Activated T-helper 1 cell treated with anti-CD3 and anti-CD28 coated beads, Interleukin-12 subunit alpha, Interleukin-12 subunit beta, Interleukin-2, Interleukin-4 antibody, amounts not matched to agents 30 ng/mL and 10 ng/mL and 1 ng/mL, durations not matched to agents 14 hours and 24 hours and 36 hours (primary cell): ENCODE data around the gene KRTAP10-10. TPM values are rescaled to one million over a fixed set of nuclear protein-coding genes. Genes with fewer than 3 reads are reported as not detected.
"Not testable (repeated sequence)": the region's sequence is repeated elsewhere in the genome, so short reads cannot be mapped to it uniquely, and the experiment has no call there.

Source experiments
- DNase-seq: peaks from one replicate; pipeline ENCODE4 v3.0.0; 2021; ENCODE audit warnings: low spot score
- H3K27ac Mint-ChIP-seq: one replicate; pipeline ENCODE4 v1.8.0; 2021; ENCODE audit warnings: mild to moderate bottlenecking, mixed read lengths
- H3K27me3 Mint-ChIP-seq: one replicate; pipeline ENCODE4 v1.8.0; 2022; ENCODE audit warnings: mild to moderate bottlenecking, moderate library complexity, mixed read lengths; ENCODE audit not compliant: insufficient read depth
- H3K36me3 Mint-ChIP-seq: one replicate; pipeline ENCODE4 v1.8.0; 2021; ENCODE audit warnings: low read depth, mixed read lengths
- H3K4me1 Mint-ChIP-seq: one replicate; pipeline ENCODE4 v1.8.0; 2021; ENCODE audit warnings: low read depth, mixed read lengths
- H3K4me3 Mint-ChIP-seq: one replicate; pipeline ENCODE4 v1.8.0; 2021; ENCODE audit warnings: mild to moderate bottlenecking, moderate library complexity, mixed read lengths
- H3K9me3 Mint-ChIP-seq: one replicate; pipeline ENCODE4 v1.8.0; 2021; ENCODE audit warnings: mixed read lengths
- intact Hi-C: fragments of 100-400 bp; cut with micrococcal nuclease; formaldehyde crosslinking; loops from one replicate; pipeline ENCODE4 v1.15.1; 2024
- total RNA-seq: library from RNA; stranded (reverse); gene quantifications from 2 replicates; pipeline ENCODE4 v1.2.3, GENCODE V29; 2022

KRTAP10-10 gene
- total RNA-seq, 1 donor from 2014 or later = not detected

- intact Hi-C loops = loop anchor here (5.0 kb wide), 1 partner anchor 38 kb away; the partner anchor contains the start of gene KRTAP12-3
Measured at GRCh38 chr21:44618909-44619308, 18.2 kb upstream of the KRTAP10-10 start.

GRCh38 chr21:44619886-44620285 lies 17.3 kb upstream of the KRTAP10-10 start:
- peaks cover 66% of the 10 kb centered on the region for H3K9me3 Mint-ChIP-seq
- H3K27ac Mint-ChIP-seq = peak overlapping the region; percentile 11
- no peak overlapping the region for H3K4me3 Mint-ChIP-seq
- peaks cover 27% of the 10 kb centered on the region for H3K4me1 Mint-ChIP-seq
- peaks cover 4% of the 10 kb centered on the region for H3K27me3 Mint-ChIP-seq
- intact Hi-C loops = loop anchor here (5.0 kb wide), 1 partner anchor 37 kb away; the partner anchor contains the start of gene KRTAP12-3
- H3K36me3 Mint-ChIP-seq = peaks cover 32% of the 10 kb centered on the region
- no peak for DNase-seq

More at GRCh38 chr21:44618909-44619308, 18.2 kb upstream of the KRTAP10-10 start:
- Mint-ChIP-seq H3K27me3 (no peaks in the 10 kb centered on the region), H3K9me3 (peaks cover 56% of the 10 kb centered on the region), H3K4me1 (peaks cover 27% of the 10 kb centered on the region), H3K27ac (peak overlapping the region; percentile 86), H3K4me3 (peak overlapping the region; percentile 50), H3K36me3 (peaks cover 30% of the 10 kb centered on the region)
- DNase-seq = peak; percentile 50

GRCh38 chr21:44623575-44623974 lies 13.6 kb upstream of the KRTAP10-10 start:
- Mint-ChIP-seq H3K27me3 (peaks cover 4% of the 10 kb centered on the region), H3K27ac (no peak overlapping the region), H3K4me3 (no peak overlapping the region), H3K9me3 (peaks cover 60% of the 10 kb centered on the region), H3K36me3 (peaks cover 27% of the 10 kb centered on the region), H3K4me1 (peaks cover 12% of the 10 kb centered on the region)
- intact Hi-C loops = no loop called here
- DNase-seq = no peak

GRCh38 chr21:44625756-44626155 lies 11.4 kb upstream of the KRTAP10-10 start:
- intact Hi-C loops = no loop called here
- no peak for DNase-seq
- peaks cover 12% of the 10 kb centered on the region for H3K36me3 Mint-ChIP-seq
- H3K9me3 Mint-ChIP-seq = peaks cover 50% of the 10 kb centered on the region
- peaks cover 5% of the 10 kb centered on the region for H3K27me3 Mint-ChIP-seq
- H3K4me3 Mint-ChIP-seq = no peak overlapping the region
- H3K4me1 Mint-ChIP-seq = peaks cover 6% of the 10 kb centered on the region
- H3K27ac Mint-ChIP-seq = no peak overlapping the region

- peaks cover 5% of the 10 kb centered on the region for H3K27me3 Mint-ChIP-seq
- H3K27ac Mint-ChIP-seq = no peak overlapping the region
- no peak for DNase-seq
- H3K4me3 Mint-ChIP-seq = no peak overlapping the region
- H3K9me3 Mint-ChIP-seq = peaks cover 53% of the 10 kb centered on the region
- intact Hi-C loops = no loop called here
- peaks cover 14% of the 10 kb centered on the region for H3K36me3 Mint-ChIP-seq
- peaks cover 6% of the 10 kb centered on the region for H3K4me1 Mint-ChIP-seq
Measured at GRCh38 chr21:44626262-44626661, 10.9 kb upstream of the KRTAP10-10 start.

- intact Hi-C loops = no loop called here
- Mint-ChIP-seq H3K27ac (no peak within 1 kb of the TSS), H3K9me3 (peaks cover 56% of the 10 kb centered on the region)
Measured at GRCh38 chr21:44626673-44627143, 10.4 kb upstream of the KRTAP10-10 start, which contains the start of gene KRTAP10-9. KRTAP10-9 (plus strand) TSS chr21:44627093; CDS start chr21:44627172, 79 bp downstream.

GRCh38 chr21:44627181-44627822 lies 9.9 kb upstream of the KRTAP10-10 start:
- peaks cover 56% of the 10 kb centered on the region for H3K9me3 Mint-ChIP-seq
- intact Hi-C loops, DNase-seq, H3K27me3 Mint-ChIP-seq, H3K4me1 Mint-ChIP-seq, H3K27ac Mint-ChIP-seq, H3K4me3 Mint-ChIP-seq: not testable (repeated sequence)
- peaks cover 15% of the 10 kb centered on the region for H3K36me3 Mint-ChIP-seq

More at GRCh38 chr21:44626673-44627143, 10.4 kb upstream of the KRTAP10-10 start, which contains the start of gene KRTAP10-9:
- Mint-ChIP-seq H3K27me3 (peaks cover 5% of the 10 kb centered on the region), H3K36me3 (peaks cover 16% of the 10 kb centered on the region), H3K4me3 (no peak within 1 kb of the TSS), H3K4me1 (peaks cover 6% of the 10 kb centered on the region)
- DNase-seq = no peak

- intact Hi-C loops, H3K4me3 Mint-ChIP-seq, H3K27ac Mint-ChIP-seq, H3K4me1 Mint-ChIP-seq, DNase-seq, H3K27me3 Mint-ChIP-seq: not testable (repeated sequence)
- Mint-ChIP-seq H3K36me3 (peaks cover 11% of the 10 kb centered on the region), H3K9me3 (peaks cover 52% of the 10 kb centered on the region)
Measured at GRCh38 chr21:44627831-44628233, 9.3 kb upstream of the KRTAP10-10 start.

- H3K27me3 Mint-ChIP-seq = peaks cover 9% of the 10 kb centered on the region
- H3K4me3 Mint-ChIP-seq = no peak overlapping the region
- H3K9me3 Mint-ChIP-seq = peaks cover 52% of the 10 kb centered on the region
- no peak overlapping the region for H3K27ac Mint-ChIP-seq
- no peak for DNase-seq
- intact Hi-C loops = no loop called here
- peaks cover 11% of the 10 kb centered on the region for H3K36me3 Mint-ChIP-seq
- H3K4me1 Mint-ChIP-seq = peaks cover 6% of the 10 kb centered on the region
Measured at GRCh38 chr21:44628707-44629391, 8.3 kb upstream of the KRTAP10-10 start.

GRCh38 chr21:44630440-44630839 lies 6.7 kb upstream of the KRTAP10-10 start:
- Mint-ChIP-seq H3K9me3 (peaks cover 45% of the 10 kb centered on the region), H3K27me3 (peaks cover 13% of the 10 kb centered on the region), H3K27ac (no peak overlapping the region), H3K36me3 (peaks cover 9% of the 10 kb centered on the region), H3K4me1 (peaks cover 6% of the 10 kb centered on the region), H3K4me3 (no peak overlapping the region)
- intact Hi-C loops = no loop called here
- DNase-seq = no peak

- Mint-ChIP-seq H3K27ac (no peak overlapping the region), H3K9me3 (peaks cover 45% of the 10 kb centered on the region), H3K4me1 (peaks cover 6% of the 10 kb centered on the region), H3K27me3 (peaks cover 15% of the 10 kb centered on the region), H3K4me3 (no peak overlapping the region), H3K36me3 (peaks cover 9% of the 10 kb centered on the region)
- no peak for DNase-seq
- intact Hi-C loops = no loop called here
Measured at GRCh38 chr21:44632067-44632466, 5.1 kb upstream of the KRTAP10-10 start.

- no peak for DNase-seq
- Mint-ChIP-seq H3K27ac (no peak overlapping the region), H3K27me3 (peaks cover 14% of the 10 kb centered on the region), H3K4me1 (no peaks in the 10 kb centered on the region), H3K9me3 (peaks cover 45% of the 10 kb centered on the region), H3K36me3 (peaks cover 6% of the 10 kb centered on the region), H3K4me3 (no peak overlapping the region)
- intact Hi-C loops = no loop called here
Measured at GRCh38 chr21:44636209-44637017, 743 bp upstream of the KRTAP10-10 start.
